Measurements from ENCODE around the gene EPRS1.

The EPRS1 gene

DNA sequence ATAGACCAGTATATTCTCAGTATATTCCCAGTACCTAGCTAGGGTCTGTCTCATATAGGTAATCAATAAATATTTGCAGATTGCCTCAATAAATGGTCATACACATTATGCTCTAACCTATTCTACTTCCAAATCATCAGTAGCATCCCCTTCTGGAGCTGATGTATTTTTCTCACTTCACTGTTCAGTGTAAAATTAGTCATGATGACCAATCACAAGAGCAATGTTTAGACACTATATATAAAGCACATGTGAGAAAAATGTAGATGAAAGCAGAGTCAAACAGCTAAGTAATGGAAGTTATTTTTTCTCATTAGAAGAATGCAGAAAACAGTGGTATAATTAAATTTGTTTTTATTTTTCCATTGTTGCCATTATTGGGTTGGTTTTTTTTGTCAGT lies 34.7 kb downstream of the EPRS1 start (continued):
- TF ChIP-seq, protein P1, sequence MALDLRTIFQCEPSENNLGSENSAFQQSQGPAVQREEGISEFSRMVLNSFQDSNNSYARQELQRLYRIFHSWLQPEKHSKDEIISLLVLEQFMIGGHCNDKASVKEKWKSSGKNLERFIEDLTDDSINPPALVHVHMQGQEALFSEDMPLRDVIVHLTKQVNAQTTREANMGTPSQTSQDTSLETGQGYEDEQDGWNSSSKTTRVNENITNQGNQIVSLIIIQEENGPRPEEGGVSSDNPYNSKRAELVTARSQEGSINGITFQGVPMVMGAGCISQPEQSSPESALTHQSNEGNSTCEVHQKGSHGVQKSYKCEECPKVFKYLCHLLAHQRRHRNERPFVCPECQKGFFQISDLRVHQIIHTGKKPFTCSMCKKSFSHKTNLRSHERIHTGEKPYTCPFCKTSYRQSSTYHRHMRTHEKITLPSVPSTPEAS (tag by site-specific recombination; IDR thresholded peaks at IDR 0.05): no peak

DNA sequence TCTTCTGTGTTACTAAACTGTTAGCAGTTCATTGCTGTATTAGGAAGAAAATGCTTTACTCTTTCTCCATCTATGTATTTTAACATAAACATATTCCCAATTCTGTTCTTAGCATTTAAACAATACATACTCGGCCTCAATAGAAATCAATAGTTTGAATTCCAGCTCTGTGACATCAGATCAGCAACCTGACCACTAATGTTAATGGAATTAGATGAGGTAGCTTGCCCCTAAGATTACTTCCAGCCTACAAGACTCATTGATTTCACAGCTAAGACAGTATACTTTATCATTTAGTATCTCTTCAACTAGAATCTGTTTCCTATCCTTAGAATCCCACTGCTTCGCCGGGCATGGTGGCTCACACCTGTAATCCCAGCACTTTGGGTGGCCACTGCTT lies 38.9 kb downstream of the EPRS1 start:
- POLR2A ChIA-PET: no interaction called here
- TF ChIP-seq ZNF530 (tag by site-specific recombination; IDR thresholded peaks at IDR 0.05; ENCODE audit: low read depth): no peak
- TF ChIP-seq OVOL3 (tag by site-specific recombination; IDR thresholded peaks at IDR 0.05): no peak
- TF ChIP-seq ZNF114 (tag by site-specific recombination; IDR thresholded peaks at IDR 0.05): no peak
- TF ChIP-seq ZNF664 (tag by site-specific recombination; IDR thresholded peaks at IDR 0.05): no peak
- TF ChIP-seq ZFP41 (tag by site-specific recombination; IDR thresholded peaks at IDR 0.05; ENCODE audit: borderline replicate concordance): no peak
- no peak for TF ChIP-seq ZBTB48 (tag by site-specific recombination; IDR thresholded peaks at IDR 0.05)

DNA sequence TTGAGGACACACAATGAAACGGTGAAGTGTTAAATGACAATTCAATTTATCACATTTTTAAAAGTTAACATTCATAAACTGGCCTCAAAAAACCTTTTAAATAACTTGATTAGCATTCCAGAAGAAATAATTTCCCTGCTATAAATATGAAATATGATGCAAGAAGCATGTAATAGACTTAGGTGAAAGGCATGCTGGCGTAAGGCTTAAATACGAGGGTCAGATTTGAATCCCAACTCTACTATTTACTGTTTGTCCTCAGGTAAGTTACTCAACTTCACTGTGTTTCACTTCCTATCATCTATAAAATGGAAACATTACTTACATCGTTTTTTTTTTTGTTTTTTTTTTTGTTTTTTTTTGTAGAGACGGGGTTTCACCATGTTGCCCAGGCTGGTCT lies 40.8 kb downstream of the EPRS1 start:
- Histone ChIP-seq H3K9me3 (ENCODE audit: control insufficient read depth, insufficient read depth, low read depth, low read length) (no peaks in the 10 kb centered on the region), H3K4me3 (ENCODE audit: low read depth, low read length) (no peak overlapping the region), H3K27ac (ENCODE audit: extremely low read depth, low read depth, low read length) (no peak overlapping the region), H3K36me3 (ENCODE audit: control insufficient read depth in 2 of 2, insufficient read depth in 1 of 2, low read length in 2 of 2) (peaks cover 41 to 60% of the 10 kb centered on the region in 2 experiments), H3K4me1 (ENCODE audit: control insufficient read depth, insufficient read depth, low read length) (no peaks in the 10 kb centered on the region)
- POLR2A ChIA-PET: no interaction called here
- CTCF ChIA-PET: no interaction called here
- no peak for TF ChIP-seq TCF7L2 (IDR thresholded peaks at IDR 0.05; ENCODE audit: borderline replicate concordance, low read depth, low read length)
- TF ChIP-seq, protein P2, sequence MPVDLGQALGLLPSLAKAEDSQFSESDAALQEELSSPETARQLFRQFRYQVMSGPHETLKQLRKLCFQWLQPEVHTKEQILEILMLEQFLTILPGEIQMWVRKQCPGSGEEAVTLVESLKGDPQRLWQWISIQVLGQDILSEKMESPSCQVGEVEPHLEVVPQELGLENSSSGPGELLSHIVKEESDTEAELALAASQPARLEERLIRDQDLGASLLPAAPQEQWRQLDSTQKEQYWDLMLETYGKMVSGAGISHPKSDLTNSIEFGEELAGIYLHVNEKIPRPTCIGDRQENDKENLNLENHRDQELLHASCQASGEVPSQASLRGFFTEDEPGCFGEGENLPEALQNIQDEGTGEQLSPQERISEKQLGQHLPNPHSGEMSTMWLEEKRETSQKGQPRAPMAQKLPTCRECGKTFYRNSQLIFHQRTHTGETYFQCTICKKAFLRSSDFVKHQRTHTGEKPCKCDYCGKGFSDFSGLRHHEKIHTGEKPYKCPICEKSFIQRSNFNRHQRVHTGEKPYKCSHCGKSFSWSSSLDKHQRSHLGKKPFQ (tag by site-specific recombination; IDR thresholded peaks at IDR 0.05): no peak
- TF ChIP-seq, protein P3, sequence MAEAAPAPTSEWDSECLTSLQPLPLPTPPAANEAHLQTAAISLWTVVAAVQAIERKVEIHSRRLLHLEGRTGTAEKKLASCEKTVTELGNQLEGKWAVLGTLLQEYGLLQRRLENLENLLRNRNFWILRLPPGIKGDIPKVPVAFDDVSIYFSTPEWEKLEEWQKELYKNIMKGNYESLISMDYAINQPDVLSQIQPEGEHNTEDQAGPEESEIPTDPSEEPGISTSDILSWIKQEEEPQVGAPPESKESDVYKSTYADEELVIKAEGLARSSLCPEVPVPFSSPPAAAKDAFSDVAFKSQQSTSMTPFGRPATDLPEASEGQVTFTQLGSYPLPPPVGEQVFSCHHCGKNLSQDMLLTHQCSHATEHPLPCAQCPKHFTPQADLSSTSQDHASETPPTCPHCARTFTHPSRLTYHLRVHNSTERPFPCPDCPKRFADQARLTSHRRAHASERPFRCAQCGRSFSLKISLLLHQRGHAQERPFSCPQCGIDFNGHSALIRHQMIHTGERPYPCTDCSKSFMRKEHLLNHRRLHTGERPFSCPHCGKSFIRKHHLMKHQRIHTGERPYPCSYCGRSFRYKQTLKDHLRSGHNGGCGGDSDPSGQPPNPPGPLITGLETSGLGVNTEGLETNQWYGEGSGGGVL (tag by site-specific recombination; IDR thresholded peaks at IDR 0.05): no peak
- TF ChIP-seq ZBTB21 (tag by site-specific recombination; IDR thresholded peaks at IDR 0.05): no peak
- TF ChIP-seq, protein P4, sequence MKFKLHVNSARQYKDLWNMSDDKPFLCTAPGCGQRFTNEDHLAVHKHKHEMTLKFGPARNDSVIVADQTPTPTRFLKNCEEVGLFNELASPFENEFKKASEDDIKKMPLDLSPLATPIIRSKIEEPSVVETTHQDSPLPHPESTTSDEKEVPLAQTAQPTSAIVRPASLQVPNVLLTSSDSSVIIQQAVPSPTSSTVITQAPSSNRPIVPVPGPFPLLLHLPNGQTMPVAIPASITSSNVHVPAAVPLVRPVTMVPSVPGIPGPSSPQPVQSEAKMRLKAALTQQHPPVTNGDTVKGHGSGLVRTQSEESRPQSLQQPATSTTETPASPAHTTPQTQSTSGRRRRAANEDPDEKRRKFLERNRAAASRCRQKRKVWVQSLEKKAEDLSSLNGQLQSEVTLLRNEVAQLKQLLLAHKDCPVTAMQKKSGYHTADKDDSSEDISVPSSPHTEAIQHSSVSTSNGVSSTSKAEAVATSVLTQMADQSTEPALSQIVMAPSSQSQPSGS (tag by site-specific recombination; IDR thresholded peaks at IDR 0.05; ENCODE audit: low read depth): no peak
- TF ChIP-seq ZNF221 (tag by site-specific recombination; IDR thresholded peaks at IDR 0.05; ENCODE audit: borderline replicate concordance): no peak
- TF ChIP-seq ZEB2 (tag by site-specific recombination; IDR thresholded peaks at IDR 0.05): no peak
- TF ChIP-seq ZNF791 (tag by site-specific recombination; IDR thresholded peaks at IDR 0.05): no peak
- TF ChIP-seq ZSCAN23 (tag by site-specific recombination; IDR thresholded peaks at IDR 0.05): no peak
- TF ChIP-seq ZNF132 (tag by site-specific recombination; IDR thresholded peaks at IDR 0.05; ENCODE audit: borderline replicate concordance): no peak
- no peak for TF ChIP-seq ZNF292 (tag by site-specific recombination; IDR thresholded peaks at IDR 0.05; ENCODE audit: borderline replicate concordance, low read depth)
- no peak for TF ChIP-seq ZNF37A (tag by site-specific recombination; IDR thresholded peaks at IDR 0.05)
- TF ChIP-seq, protein P5, sequence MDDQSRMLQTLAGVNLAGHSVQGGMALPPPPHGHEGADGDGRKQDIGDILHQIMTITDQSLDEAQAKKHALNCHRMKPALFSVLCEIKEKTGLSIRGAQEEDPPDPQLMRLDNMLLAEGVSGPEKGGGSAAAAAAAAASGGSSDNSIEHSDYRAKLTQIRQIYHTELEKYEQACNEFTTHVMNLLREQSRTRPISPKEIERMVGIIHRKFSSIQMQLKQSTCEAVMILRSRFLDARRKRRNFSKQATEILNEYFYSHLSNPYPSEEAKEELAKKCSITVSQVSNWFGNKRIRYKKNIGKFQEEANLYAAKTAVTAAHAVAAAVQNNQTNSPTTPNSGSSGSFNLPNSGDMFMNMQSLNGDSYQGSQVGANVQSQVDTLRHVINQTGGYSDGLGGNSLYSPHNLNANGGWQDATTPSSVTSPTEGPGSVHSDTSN (CRISPR knock-in tag; IDR thresholded peaks at IDR 0.05): no peak
- TF ChIP-seq ZNF785 (tag by site-specific recombination; IDR thresholded peaks at IDR 0.05): no peak

More for the DNA sequence above, 38.9 kb downstream of the EPRS1 start:
- Histone ChIP-seq H3K27ac (ENCODE audit: extremely low read depth, low read depth, low read length) (no peak overlapping the region), H3K4me1 (ENCODE audit: control insufficient read depth, insufficient read depth, low read length) (no peaks in the 10 kb centered on the region), H3K9me3 (ENCODE audit: control insufficient read depth, insufficient read depth, low read depth, low read length) (no peaks in the 10 kb centered on the region), H3K4me3 (ENCODE audit: low read depth, low read length) (no peak overlapping the region), H3K36me3 (ENCODE audit: control insufficient read depth in 2 of 2, insufficient read depth in 1 of 2, low read length in 2 of 2) (peaks cover 31 to 58% of the 10 kb centered on the region in 2 experiments)
- CTCF ChIA-PET: no interaction called here
